Aorta (tissue), 5 donors: ENCODE measurements around the gene MKLN1. TPM values are rescaled to one million over a fixed set of nuclear protein-coding genes. Genes with fewer than 3 reads are reported as not detected.

Experiments
- ATAC-seq: fragments of 200-7000 bp; cut with Tn5 transposase; one replicate; pipeline ENCODE4 v1.9.1; 2022; ENCODE audit warnings: moderate library complexity; ENCODE audit not compliant: low FRiP score
- DNase-seq, 2 donors: peaks; one replicate each; pipeline ENCODE4 v3.0.0-alpha.2; 2020
- H3K27ac ChIP-seq, 2 donors: one replicate each; pipeline ENCODE4 v1.5.1; 2013; ENCODE audit warnings: low read length in 2 of 2, mild to moderate bottlenecking in 2 of 2, moderate library complexity in 2 of 2, control low read depth in 1 of 2, inconsistent platforms in 1 of 2, low read depth in 1 of 2
- H3K27me3 ChIP-seq, 2 donors: one replicate each; pipeline ENCODE4 v1.6.1; 2013; ENCODE audit warnings: control low read depth in 1 of 2, low read length in 1 of 2, mild to moderate bottlenecking in 1 of 2, moderate library complexity in 1 of 2; ENCODE audit not compliant: insufficient read depth in 2 of 2, control insufficient read depth in 1 of 2
- H3K36me3 ChIP-seq, 2 donors: one replicate each; pipeline ENCODE4 v1.6.1; 2013; ENCODE audit warnings: control low read depth in 1 of 2, low read length in 1 of 2, mild to moderate bottlenecking in 1 of 2; ENCODE audit not compliant: insufficient read depth in 2 of 2, control insufficient read depth in 1 of 2
- H3K4me1 ChIP-seq, 2 donors: one replicate each; pipeline ENCODE4 v1.6.1; 2013; ENCODE audit warnings: low read length in 2 of 2, control low read depth in 1 of 2, mild to moderate bottlenecking in 1 of 2, moderate library complexity in 1 of 2; ENCODE audit not compliant: insufficient read depth in 2 of 2, control insufficient read depth in 1 of 2
- H3K4me3 ChIP-seq, 2 donors: one replicate each; pipeline ENCODE4 v1.5.1; 2013; ENCODE audit warnings: low read length in 2 of 2, control low read depth in 1 of 2, mild to moderate bottlenecking in 1 of 2
- H3K9me3 ChIP-seq: one replicate; pipeline ENCODE4 v1.6.1; 2013; ENCODE audit warnings: mild to moderate bottlenecking, low read length; ENCODE audit not compliant: control insufficient read depth
- WGBS, 2 donors: extraction: QIAGEN DNeasy Blood & Tissue Kit; methylation state at CpG; one replicate each; pipeline ENCODE4 v1.1.7; 2013; 5-methylcytosine and 5-hydroxymethylcytosine counted together
- intact Hi-C, 2 donors: fragments of 100-400 bp; cut with DNase I; formaldehyde crosslinking; loops; one replicate each; pipeline versions ENCODE4 v1.14.2 to v1.15.0; 2022
- polyA plus RNA-seq, 2 donors: library from polyadenylated mRNA; stranded (reverse); fragments of 200-250 nt; gene quantifications; one replicate each; pipeline ENCODE4 v1.2.3, GENCODE V29; 2013
- total RNA-seq, 2 donors: library from RNA; stranded (reverse); fragmentation: NEBNext Ultra II Directional; extraction: Animal tissue kit (Norgen Biotek cat#: 25700); gene quantifications; one replicate each; pipeline ENCODE4 v1.2.1, GENCODE V29; 2021
- donor health status: healthy with polysubstance abuse.
- donor health status: Bipolar disorder and iron deficiency.
- donor health status: DM: no; HTN: no; CAD: no.
- donor health status: DM: no; HTN: no; CAD: no.
- donor health status: DM: yes; HTN: yes; CAD: no.

Gene MKLN1
- total and polyA plus RNA-seq, 4 donors, result 11.5 to 91.6 (median 45.2) TPM

GRCh38 chr7:131544021-131544420 is 216.3 kb downstream of the MKLN1 start:
- intact Hi-C loops, result no loop called here
- Histone ChIP-seq H3K27me3 (no peaks in the 10 kb centered on the region), H3K4me1 (no peaks in the 10 kb centered on the region), H3K9me3 (no peaks in the 10 kb centered on the region), H3K36me3 (no peaks in the 10 kb centered on the region), H3K4me3 (no peak overlapping the region), H3K27ac (no peak overlapping the region)
- DNase-seq (peak in 1 of 2 donors; percentile 41), ATAC-seq (no peak)
- WGBS, 2 donors, result 98 to 100% methylated on average over 3 of the region's 3 CpGs

- ATAC-seq (no peak), DNase-seq (peak in 1 of 2 donors; percentile 41)
- H3K9me3 ChIP-seq, result no peaks in the 10 kb centered on the region
- intact Hi-C loops, result no loop called here
- 89 to 92% methylated on average over 15 to 16 of the region's 16 CpGs for WGBS, 2 donors
- no peak overlapping the region for H3K27ac ChIP-seq
- no peaks in the 10 kb centered on the region for H3K36me3 ChIP-seq
- no peaks in the 10 kb centered on the region for H3K4me1 ChIP-seq
- no peaks in the 10 kb centered on the region for H3K27me3 ChIP-seq
- H3K4me3 ChIP-seq, result no peak overlapping the region
Observed at GRCh38 chr7:131544449-131545301, 217.0 kb downstream of the MKLN1 start.

- H3K27ac ChIP-seq, result no peak overlapping the region
- no peaks in the 10 kb centered on the region for H3K27me3 ChIP-seq
- no peaks in the 10 kb centered on the region for H3K9me3 ChIP-seq
- 79 to 80% methylated on average over 12 of the region's 12 CpGs for WGBS, 2 donors
- peak; percentile 36 for ATAC-seq
- H3K36me3 ChIP-seq, result no peaks in the 10 kb centered on the region
- no peak overlapping the region for H3K4me3 ChIP-seq
- DNase-seq, result peak in 1 of 2 donors; percentile 72
- no peaks in the 10 kb centered on the region for H3K4me1 ChIP-seq
- intact Hi-C loops, result no loop called here
Observed at GRCh38 chr7:131546126-131546525, 218.4 kb downstream of the MKLN1 start.

Other genes starting within 250 kb of the MKLN1 start
- gene PODXL, start 228.8 kb downstream of the MKLN1 start, total RNA-seq, result 10 to 100 TPM; 27.3 to 55.5 TPM
- 1 to 10 TPM; 1.7 to 1.9 TPM for gene PODXL, start 228.8 kb downstream of the MKLN1 start, polyA plus RNA-seq